HG02763 (cell line): ENCODE results near the gene C1GALT1C1.

Experiments
- ATAC-seq: cut with Tn5 transposase; IDR thresholded peaks from one replicate; pipeline ENCODE4 v1.9.1; 2021; ENCODE audit warnings: mild to moderate bottlenecking, moderate library complexity; ENCODE audit not compliant: unreplicated experiment

Gene C1GALT1C1

DNA sequence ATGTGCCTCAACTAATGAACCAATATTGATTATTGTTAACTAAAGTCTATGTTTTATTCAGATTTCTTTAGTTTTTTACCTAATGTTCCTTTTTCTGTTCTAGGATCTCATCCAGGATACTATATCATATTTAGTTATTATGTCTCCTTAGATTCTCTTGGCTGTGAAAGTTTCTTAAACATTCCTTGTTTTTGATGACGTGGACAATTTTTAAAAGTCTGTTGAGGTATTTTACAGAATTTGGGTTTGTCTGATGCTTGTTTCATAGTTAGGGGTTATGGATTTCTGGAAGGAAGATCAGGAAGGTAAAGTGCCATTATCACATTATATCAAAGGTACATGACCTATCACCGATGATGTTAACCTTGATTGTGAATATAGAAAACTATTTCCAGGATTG, 44.2 kb downstream of the C1GALT1C1 start:
- ATAC-seq, result no peak
